Measurements from ENCODE around the gene FXYD4. TPM values are rescaled to one million over a fixed set of nuclear protein-coding genes. Genes with fewer than 3 reads are reported as not detected.

The FXYD4 gene
- total RNA-seq, 2 donors from 2014 or later = 0.97 TPM; not detected in 1

- Histone ChIP-seq H3K4me1 (ENCODE audit: control insufficient read depth, insufficient read depth, low read length) (peaks cover 3% of the 10 kb centered on the region), H3K9ac (ENCODE audit: extremely low read depth, low read length, poor library complexity, severe bottlenecking) (no peak overlapping the region), H3K36me3 (ENCODE audit: control insufficient read depth, insufficient read depth, low read length) (no peaks in the 10 kb centered on the region), H3K4me3 (ENCODE audit: low read length) (no peak overlapping the region), H3K27ac (ENCODE audit: low read depth, low read length) (no peak overlapping the region), H3K9me3 (ENCODE audit: control insufficient read depth, low read length) (no peaks in the 10 kb centered on the region), H3K27me3 (ENCODE audit: control insufficient read depth, insufficient read depth, low read length, poor library complexity, severe bottlenecking) (no peaks in the 10 kb centered on the region)
- Mint-ChIP-seq H3K4me3 (no peak overlapping the region), H3K9me3 (no peaks in the 10 kb centered on the region), H3K27ac (no peak overlapping the region), H3K36me3 (ENCODE audit: low read depth) (no peaks in the 10 kb centered on the region), H3K4me1 (peaks cover 5% of the 10 kb centered on the region), H3K27me3 (ENCODE audit: insufficient read depth) (peaks cover 8% of the 10 kb centered on the region)
- TF ChIP-seq CTCF (conservative IDR thresholded peaks at IDR 0.05) = no peak
- 80 to 86% methylated on average over 2 to 3 of the region's 3 CpGs for WGBS, 2 experiments (ENCODE audit: insufficient coverage in 1 of 2, insufficient read length in 1 of 2)
- no peak for DNase-seq
These were observed 6.4 kb upstream of the FXYD4 start for GRCh38 chr10:43365001-43365400.

- Histone ChIP-seq H3K4me3 (ENCODE audit: low read length) (no peak overlapping the region), H3K27me3 (ENCODE audit: control insufficient read depth, insufficient read depth, low read length, poor library complexity, severe bottlenecking) (no peaks in the 10 kb centered on the region), H3K27ac (ENCODE audit: low read depth, low read length) (no peak overlapping the region), H3K4me1 (ENCODE audit: control insufficient read depth, insufficient read depth, low read length) (peaks cover 14% of the 10 kb centered on the region), H3K9me3 (ENCODE audit: control insufficient read depth, low read length) (no peaks in the 10 kb centered on the region), H3K9ac (ENCODE audit: extremely low read depth, low read length, poor library complexity, severe bottlenecking) (no peak overlapping the region), H3K36me3 (ENCODE audit: control insufficient read depth, insufficient read depth, low read length) (no peaks in the 10 kb centered on the region)
- TF ChIP-seq CTCF (conservative IDR thresholded peaks at IDR 0.05) = no peak
- Mint-ChIP-seq H3K9me3 (no peaks in the 10 kb centered on the region), H3K4me3 (no peak overlapping the region), H3K27me3 (ENCODE audit: insufficient read depth) (peaks cover 4% of the 10 kb centered on the region), H3K36me3 (ENCODE audit: low read depth) (no peaks in the 10 kb centered on the region), H3K27ac (no peak overlapping the region), H3K4me1 (peaks cover 14% of the 10 kb centered on the region)
- 81 to 93% methylated on average over 4 of the region's 4 CpGs for whole genome bisulfite sequencing, 2 experiments (ENCODE audit: insufficient coverage in 1 of 2, insufficient read length in 1 of 2)
- no peak for DNase-seq
These were observed 1.5 kb upstream of the FXYD4 start for GRCh38 chr10:43369921-43370320.

- WGBS, 2 experiments (ENCODE audit: insufficient coverage in 1 of 2, insufficient read length in 1 of 2) = 83 to 91% methylated on average over 3 to 9 of the region's 9 CpGs
- H3K9me3 Mint-ChIP-seq = no peaks in the 10 kb centered on the region
- H3K27me3 Mint-ChIP-seq (ENCODE audit: insufficient read depth) = peaks cover 1% of the 10 kb centered on the region
- Histone ChIP-seq H3K9ac (ENCODE audit: extremely low read depth, low read length, poor library complexity, severe bottlenecking) (no peak overlapping the region), H3K9me3 (ENCODE audit: control insufficient read depth, low read length) (no peaks in the 10 kb centered on the region), H3K27me3 (ENCODE audit: control insufficient read depth, insufficient read depth, low read length, poor library complexity, severe bottlenecking) (no peaks in the 10 kb centered on the region), H3K36me3 (ENCODE audit: control insufficient read depth, insufficient read depth, low read length) (no peaks in the 10 kb centered on the region), H3K4me1 (ENCODE audit: control insufficient read depth, insufficient read depth, low read length) (peaks cover 14% of the 10 kb centered on the region), H3K4me3 (ENCODE audit: low read length) (no peak overlapping the region), H3K27ac (ENCODE audit: low read depth, low read length) (no peak overlapping the region)
- H3K4me3 Mint-ChIP-seq = no peak overlapping the region
- no peak for TF ChIP-seq CTCF (conservative IDR thresholded peaks at IDR 0.05)
- H3K36me3 Mint-ChIP-seq (ENCODE audit: low read depth) = no peaks in the 10 kb centered on the region
- H3K4me1 Mint-ChIP-seq = peaks cover 14% of the 10 kb centered on the region
- no peak overlapping the region for H3K27ac Mint-ChIP-seq
- no peak for DNase-seq
These were observed 693 bp upstream of the FXYD4 start for GRCh38 chr10:43370671-43371215.

All from endodermal cell (in vitro differentiated cells).